Measurements from ENCODE around the gene CLCN4. TPM values are rescaled to one million over a fixed set of nuclear protein-coding genes. Genes with fewer than 3 reads are reported as not detected.

CLCN4 gene
- polyA plus RNA-seq, 2 donors = 0.06 to 0.16 TPM

GRCh38 chrX:10259716-10260115 is 102.9 kb downstream of the CLCN4 start:
- Histone ChIP-seq H3K27me3 (ENCODE audit: control insufficient read depth in 1 of 2, insufficient read depth in 2 of 2, low read length in 2 of 2) (no peaks in the 10 kb centered on the region), H3K36me3 (ENCODE audit: control insufficient read depth in 2 of 2, insufficient read depth in 2 of 2, low read length in 1 of 2) (no peaks in the 10 kb centered on the region), H3K4me3 (ENCODE audit: low read depth in 1 of 2, low read length in 2 of 2) (no peak overlapping the region), H3K4me1 (ENCODE audit: control insufficient read depth in 2 of 2, insufficient read depth in 2 of 2, low read length in 1 of 2) (no peaks in the 10 kb centered on the region), H3K27ac (ENCODE audit: low read depth in 2 of 2, low read length in 1 of 2) (no peak overlapping the region), H3K9me3 (ENCODE audit: control insufficient read depth in 2 of 2, insufficient read depth in 1 of 2, low read depth in 1 of 2, low read length in 1 of 2) (no peaks in the 10 kb centered on the region)
- 35 to 67% methylated on average over 1 of the region's 1 CpG for WGBS, 2 donors

- no peak overlapping the region for H3K4me3 ChIP-seq (ENCODE audit: low read depth in 1 of 2, low read length in 2 of 2)
- no peaks in the 10 kb centered on the region for H3K9me3 ChIP-seq (ENCODE audit: control insufficient read depth in 2 of 2, insufficient read depth in 1 of 2, low read depth in 1 of 2, low read length in 1 of 2)
- H3K36me3 ChIP-seq (ENCODE audit: control insufficient read depth in 2 of 2, insufficient read depth in 2 of 2, low read length in 1 of 2) = no peaks in the 10 kb centered on the region
- H3K4me1 ChIP-seq (ENCODE audit: control insufficient read depth in 2 of 2, insufficient read depth in 2 of 2, low read length in 1 of 2) = no peaks in the 10 kb centered on the region
- no peak overlapping the region for H3K27ac ChIP-seq (ENCODE audit: low read depth in 2 of 2, low read length in 1 of 2)
- WGBS, 2 donors = 73 to 79% methylated on average over 2 of the region's 2 CpGs
- H3K27me3 ChIP-seq (ENCODE audit: control insufficient read depth in 1 of 2, insufficient read depth in 2 of 2, low read length in 2 of 2) = no peaks in the 10 kb centered on the region
Measured at GRCh38 chrX:10265775-10266174, 109.0 kb downstream of the CLCN4 start.

GRCh38 chrX:10278716-10279115 is 121.9 kb downstream of the CLCN4 start:
- Histone ChIP-seq H3K9me3 (ENCODE audit: control insufficient read depth in 2 of 2, insufficient read depth in 1 of 2, low read depth in 1 of 2, low read length in 1 of 2) (no peaks in the 10 kb centered on the region), H3K27ac (ENCODE audit: low read depth in 2 of 2, low read length in 1 of 2) (no peak overlapping the region), H3K4me3 (ENCODE audit: low read depth in 1 of 2, low read length in 2 of 2) (no peak overlapping the region), H3K36me3 (ENCODE audit: control insufficient read depth in 2 of 2, insufficient read depth in 2 of 2, low read length in 1 of 2) (no peaks in the 10 kb centered on the region), H3K4me1 (ENCODE audit: control insufficient read depth in 2 of 2, insufficient read depth in 2 of 2, low read length in 1 of 2) (no peaks in the 10 kb centered on the region), H3K27me3 (ENCODE audit: control insufficient read depth in 1 of 2, insufficient read depth in 2 of 2, low read length in 2 of 2) (no peaks in the 10 kb centered on the region)
- WGBS, 2 donors = 81 to 96% methylated on average over 2 of the region's 2 CpGs

GRCh38 chrX:10280071-10280470 is 123.3 kb downstream of the CLCN4 start:
- 67% methylated on average over 2 of the region's 2 CpGs for WGBS, 2 donors
- Histone ChIP-seq H3K9me3 (ENCODE audit: control insufficient read depth in 2 of 2, insufficient read depth in 1 of 2, low read depth in 1 of 2, low read length in 1 of 2) (no peaks in the 10 kb centered on the region), H3K27me3 (ENCODE audit: control insufficient read depth in 1 of 2, insufficient read depth in 2 of 2, low read length in 2 of 2) (no peaks in the 10 kb centered on the region), H3K27ac (ENCODE audit: low read depth in 2 of 2, low read length in 1 of 2) (no peak overlapping the region), H3K4me3 (ENCODE audit: low read depth in 1 of 2, low read length in 2 of 2) (no peak overlapping the region), H3K36me3 (ENCODE audit: control insufficient read depth in 2 of 2, insufficient read depth in 2 of 2, low read length in 1 of 2) (no peaks in the 10 kb centered on the region), H3K4me1 (ENCODE audit: control insufficient read depth in 2 of 2, insufficient read depth in 2 of 2, low read length in 1 of 2) (no peaks in the 10 kb centered on the region)

- no peaks in the 10 kb centered on the region for H3K9me3 ChIP-seq (ENCODE audit: control insufficient read depth in 2 of 2, insufficient read depth in 1 of 2, low read depth in 1 of 2, low read length in 1 of 2)
- H3K27ac ChIP-seq (ENCODE audit: low read depth in 2 of 2, low read length in 1 of 2) = no peak overlapping the region
- H3K36me3 ChIP-seq (ENCODE audit: control insufficient read depth in 2 of 2, insufficient read depth in 2 of 2, low read length in 1 of 2) = no peaks in the 10 kb centered on the region
- 64 to 95% methylated on average over 1 of the region's 1 CpG for WGBS, 2 donors
- H3K4me1 ChIP-seq (ENCODE audit: control insufficient read depth in 2 of 2, insufficient read depth in 2 of 2, low read length in 1 of 2) = no peaks in the 10 kb centered on the region
- H3K27me3 ChIP-seq (ENCODE audit: control insufficient read depth in 1 of 2, insufficient read depth in 2 of 2, low read length in 2 of 2) = no peaks in the 10 kb centered on the region
- no peak overlapping the region for H3K4me3 ChIP-seq (ENCODE audit: low read depth in 1 of 2, low read length in 2 of 2)
Measured at GRCh38 chrX:10282490-10282889, 125.7 kb downstream of the CLCN4 start.

GRCh38 chrX:10286195-10286594 is 129.4 kb downstream of the CLCN4 start:
- Histone ChIP-seq H3K27ac (ENCODE audit: low read depth in 2 of 2, low read length in 1 of 2) (no peak overlapping the region), H3K27me3 (ENCODE audit: control insufficient read depth in 1 of 2, insufficient read depth in 2 of 2, low read length in 2 of 2) (no peaks in the 10 kb centered on the region)
- WGBS, 2 donors = 62 to 90% methylated on average over 6 of the region's 6 CpGs

More at GRCh38 chrX:10286195-10286594, 129.4 kb downstream of the CLCN4 start:
- H3K36me3 ChIP-seq (ENCODE audit: control insufficient read depth in 2 of 2, insufficient read depth in 2 of 2, low read length in 1 of 2) = no peaks in the 10 kb centered on the region
- H3K9me3 ChIP-seq (ENCODE audit: control insufficient read depth in 2 of 2, insufficient read depth in 1 of 2, low read depth in 1 of 2, low read length in 1 of 2) = no peaks in the 10 kb centered on the region
- H3K4me1 ChIP-seq (ENCODE audit: control insufficient read depth in 2 of 2, insufficient read depth in 2 of 2, low read length in 1 of 2) = no peaks in the 10 kb centered on the region
- H3K4me3 ChIP-seq (ENCODE audit: low read depth in 1 of 2, low read length in 2 of 2) = no peak overlapping the region

Other genes starting within 250 kb of the CLCN4 start
- gene CLDN34, start 189.6 kb upstream of the CLCN4 start, polyA plus RNA-seq = under 1 TPM; 0.15 to 0.45 TPM

All from esophagus (tissue), 2 donors.